Renal cortical epithelial cell (primary cell): ENCODE results near the gene IFNG. TPM values are rescaled to one million over a fixed set of nuclear protein-coding genes. Genes with fewer than 3 reads are reported as not detected.
"Not testable (repeated sequence)": the region's sequence is repeated elsewhere in the genome, so short reads cannot be mapped to it uniquely, and the experiment has no call there.

Experiments
- DNase-seq: peaks from one replicate; pipeline ENCODE4 v3.0.0-alpha.2; 2011; ENCODE audit warnings: low read depth
- total RNA-seq: library from RNA; depleted of rRNA; stranded (reverse); fragments of >200 nt; gene quantifications from 2 replicates; pipeline ENCODE4 v1.2.3, GENCODE V29; 2014

IFNG gene
- total RNA-seq: not detected in 2 replicates

DNA sequence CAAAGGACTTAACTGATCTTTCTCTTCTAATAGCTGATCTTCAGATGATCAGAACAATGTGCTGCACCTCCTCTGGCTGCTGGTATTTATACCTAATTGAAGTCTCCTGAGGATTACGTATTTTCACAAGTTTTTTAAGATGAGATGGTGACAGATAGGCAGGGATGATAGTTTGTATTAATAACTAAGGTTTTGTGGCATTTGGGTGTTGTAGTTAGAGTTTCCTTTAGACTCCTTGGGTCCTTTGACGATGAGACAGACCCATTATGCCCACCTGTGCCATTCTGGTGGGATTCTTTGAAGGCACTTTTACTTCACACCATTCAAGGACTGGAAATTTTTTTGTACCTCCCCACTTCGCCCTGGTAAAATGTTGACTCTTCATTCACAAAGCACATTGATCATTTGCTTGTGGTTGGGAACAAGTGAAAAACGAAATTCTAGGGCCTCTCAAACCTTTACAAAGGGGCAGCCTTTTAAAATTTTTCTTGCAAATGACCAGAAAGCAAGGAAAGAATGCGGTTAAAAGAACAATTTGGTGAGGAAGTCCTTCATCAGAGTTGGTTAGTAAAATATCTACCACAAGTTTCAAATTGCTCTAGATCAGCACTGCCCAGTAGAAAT lies at the start of gene IFNG:
Gene IFNG (minus strand): TSS at position 60 of the 624 bp plus-strand sequence. CDS start 125 bp downstream, outside the sequence.
- no peak for DNase-seq

DNA sequence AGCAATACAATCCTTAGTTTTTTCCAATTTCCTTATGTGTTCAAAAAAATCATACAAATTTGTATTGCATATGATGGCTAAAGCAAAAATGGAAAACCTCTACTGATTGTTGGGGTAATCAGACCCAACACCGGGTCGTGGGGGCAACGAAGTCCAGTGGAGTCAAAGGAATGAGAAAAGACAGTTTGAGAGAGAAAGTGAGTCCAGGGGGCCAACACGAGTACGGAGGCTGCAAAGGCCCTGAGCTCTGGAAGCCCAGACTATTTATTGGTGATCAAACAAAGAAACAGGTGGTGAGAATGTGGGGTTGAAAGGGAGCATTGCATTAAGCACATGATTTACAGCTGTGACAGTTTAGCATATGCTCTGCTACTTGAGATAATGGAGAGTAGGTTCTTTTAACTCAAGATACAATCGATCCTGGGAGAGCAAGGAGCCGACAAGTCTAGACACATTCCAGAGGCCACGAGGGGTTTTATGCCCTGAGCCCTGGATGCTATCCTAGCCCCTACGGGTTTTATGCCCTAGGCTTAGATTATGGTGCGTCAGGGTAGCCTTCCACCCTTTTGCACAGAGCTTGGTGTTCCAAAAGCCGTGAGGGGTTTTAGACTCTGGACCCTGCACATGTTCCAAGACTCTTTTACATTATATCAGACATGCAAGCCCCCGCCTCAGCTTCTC lies 49.6 kb upstream of the IFNG start:
- not testable (repeated sequence) for DNase-seq

DNA sequence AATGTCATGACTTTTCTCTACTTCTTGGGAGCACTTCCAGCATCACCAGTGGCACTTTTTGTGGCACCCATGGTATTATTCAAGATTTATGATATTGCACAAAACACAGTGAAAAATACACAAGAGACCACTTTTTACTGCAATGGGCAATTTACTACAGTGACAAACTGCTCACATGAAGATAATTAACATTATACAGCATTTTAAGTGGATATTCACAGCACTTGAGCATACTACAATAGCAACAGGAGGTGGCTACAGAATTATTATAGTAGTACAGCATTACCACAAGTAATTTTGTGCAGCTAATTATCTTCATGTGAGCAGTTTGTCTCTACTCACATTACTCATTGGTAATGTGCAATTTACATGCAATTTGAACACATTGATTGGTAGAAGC lies 47.7 kb upstream of the IFNG start:
- DNase-seq: no peak

DNA sequence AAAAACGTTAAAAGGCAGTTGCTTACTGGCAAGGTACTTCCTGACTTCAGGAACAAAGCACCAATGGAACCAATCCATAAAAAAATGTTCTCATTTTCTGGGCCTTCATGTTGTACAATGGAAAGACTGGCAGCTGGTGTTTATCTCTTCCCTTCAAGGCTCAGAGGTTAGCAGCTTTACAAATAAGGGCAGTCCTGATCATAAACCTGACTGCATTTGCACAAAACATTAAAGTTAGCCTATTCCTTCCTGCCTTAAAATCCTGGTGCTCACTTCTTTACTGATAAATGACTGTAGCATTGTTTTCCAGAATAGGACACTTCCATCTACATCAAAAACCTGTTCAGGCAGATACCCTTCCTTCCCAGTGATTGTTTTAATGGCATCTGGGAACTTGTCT lies 46.9 kb upstream of the IFNG start:
- DNase-seq: no peak

DNA sequence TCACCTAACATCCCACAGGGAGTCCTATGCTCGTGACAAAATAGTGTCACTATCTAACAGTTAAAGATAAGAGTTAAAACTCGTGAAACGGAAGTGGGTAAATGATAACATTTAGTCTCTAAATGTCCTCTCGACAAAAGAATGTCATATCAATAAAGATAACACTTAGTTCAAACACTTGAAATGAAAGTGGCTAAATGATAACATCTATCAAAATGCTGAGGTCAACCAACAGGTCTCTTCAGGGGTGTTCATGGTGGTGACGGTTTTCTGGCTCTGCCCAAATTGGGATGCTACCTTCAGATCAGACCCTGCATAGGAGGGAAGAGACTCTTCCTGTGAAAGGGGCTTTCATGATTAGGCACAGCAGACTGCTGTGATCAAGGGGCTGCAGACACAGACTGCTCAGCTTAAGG lies 43.9 kb upstream of the IFNG start:
- no peak for DNase-seq

DNA sequence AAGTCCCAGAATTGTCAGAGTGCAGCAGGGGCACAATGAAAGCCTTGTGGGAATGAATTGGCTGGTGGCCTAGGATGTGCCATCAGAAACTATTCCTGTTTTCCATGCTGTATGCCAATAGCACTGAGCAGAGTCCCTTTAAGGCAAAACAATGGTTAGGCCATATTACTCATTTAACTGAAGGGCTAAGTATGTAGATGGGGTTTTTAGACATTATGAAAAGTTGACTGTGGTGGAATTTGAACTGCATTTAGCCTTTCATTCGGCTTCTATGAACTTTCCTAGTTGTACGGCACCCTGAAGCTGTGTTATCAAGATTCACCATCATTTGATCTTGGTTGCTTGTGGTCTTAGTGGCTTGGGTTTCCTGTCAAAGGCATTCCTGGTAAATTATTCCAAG lies 41.3 kb upstream of the IFNG start:
- no peak for DNase-seq

DNA sequence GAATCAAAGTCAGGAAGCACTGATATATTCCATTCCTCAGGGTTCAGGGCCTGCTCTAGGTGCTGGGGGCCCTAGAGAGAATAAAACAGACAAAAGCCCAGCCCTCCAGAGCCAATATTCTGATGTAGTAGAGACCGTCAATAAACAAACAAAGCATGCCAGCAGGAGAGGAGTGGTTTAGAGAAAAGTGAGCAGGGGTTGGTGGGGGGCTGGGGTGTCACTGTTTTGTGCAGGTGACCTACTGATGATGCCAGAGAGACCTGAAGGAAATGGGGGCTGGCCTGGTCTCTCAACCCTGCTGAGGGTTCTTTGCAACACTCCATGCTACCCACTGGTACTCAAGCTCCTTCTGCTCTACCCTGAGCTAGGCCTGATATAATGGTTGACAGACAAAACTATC lies 39.6 kb upstream of the IFNG start:
- no peak for DNase-seq

DNA sequence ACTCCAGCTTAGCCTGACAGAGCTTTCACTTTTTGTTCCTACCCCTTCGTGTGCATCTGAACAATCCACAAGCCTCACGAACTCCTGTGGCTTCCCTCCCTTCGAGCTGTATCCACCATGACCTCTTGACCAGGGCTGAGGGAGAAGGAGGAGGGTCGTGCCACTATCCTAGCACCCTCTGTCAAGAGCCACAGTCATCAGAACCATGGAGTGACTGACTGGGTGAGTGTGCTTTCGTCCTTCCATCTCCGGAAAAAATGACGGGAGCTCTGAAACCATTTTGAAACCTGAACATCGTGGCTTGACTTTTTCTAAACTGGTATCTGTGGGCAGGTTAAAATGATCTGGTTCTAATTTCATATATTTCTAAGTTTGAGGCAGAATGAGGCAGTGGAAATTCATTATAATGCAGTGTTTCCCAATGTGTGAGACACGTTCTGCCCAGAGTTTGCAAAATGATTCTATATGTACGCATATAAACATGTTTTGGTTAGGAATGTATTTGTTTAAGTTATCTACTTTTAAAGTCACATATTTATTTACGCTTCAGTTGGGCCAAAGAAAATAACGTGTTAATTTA lies 39.1 kb upstream of the IFNG start:
- DNase-seq: no peak

DNA sequence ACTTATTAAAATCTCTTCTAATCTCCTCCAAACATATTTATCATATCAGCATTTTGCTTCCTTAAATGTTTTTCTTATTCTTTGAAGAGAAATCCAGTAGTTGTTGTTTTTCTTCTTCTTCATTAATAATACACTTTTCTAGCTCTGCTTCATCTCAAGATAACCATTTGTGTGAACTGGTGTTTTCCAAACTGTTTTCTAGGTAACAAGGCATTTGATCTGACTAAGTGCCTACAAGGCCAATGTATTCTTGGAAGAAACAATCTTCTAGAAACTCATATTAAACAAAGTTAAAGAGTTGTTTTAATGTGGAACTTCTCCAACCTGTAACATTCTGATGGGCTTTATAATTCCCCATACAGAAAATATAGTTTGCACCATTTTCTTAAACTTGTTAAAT lies 30.8 kb upstream of the IFNG start:
- peak; percentile 1 for DNase-seq

DNA sequence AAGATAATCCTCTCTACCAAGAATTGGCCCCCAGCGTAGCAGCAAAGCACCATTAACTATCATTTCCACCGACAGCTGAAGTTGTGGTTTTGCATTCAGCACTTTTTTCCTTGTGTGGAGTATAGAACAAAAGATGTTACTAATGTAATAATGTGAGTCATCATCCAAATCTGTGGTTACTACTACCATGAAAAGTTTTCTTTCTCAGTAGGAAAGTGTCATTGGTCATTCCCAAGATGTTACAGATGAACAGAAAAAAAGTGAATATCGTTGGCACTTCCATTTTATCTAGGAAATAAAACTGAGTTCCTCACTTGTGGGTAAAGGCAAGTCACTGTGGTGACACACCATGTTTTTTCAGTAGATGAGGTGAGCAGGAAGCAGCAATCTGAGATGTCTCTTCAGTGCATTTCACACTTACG lies 30.3 kb upstream of the IFNG start:
- DNase-seq: peak; percentile 84

DNA sequence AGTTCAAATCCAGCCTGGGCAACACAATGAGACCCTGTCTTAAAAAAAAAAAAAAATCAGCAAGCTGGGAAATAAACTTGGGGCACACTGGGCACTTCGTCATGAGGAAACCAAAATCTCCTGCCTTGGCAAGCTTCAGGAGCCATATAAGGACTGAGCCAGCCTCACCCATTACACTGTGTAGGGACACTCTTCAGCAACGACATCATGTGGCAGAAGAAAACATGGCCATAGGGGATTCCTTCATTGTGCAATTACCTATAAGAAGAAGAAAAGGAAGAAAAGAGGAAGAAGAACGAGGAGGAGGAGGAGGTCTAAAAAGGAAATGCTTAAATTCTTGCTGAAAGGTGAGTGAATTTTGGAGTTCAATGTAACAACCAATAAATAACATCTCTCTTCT lies 26.1 kb upstream of the IFNG start:
- DNase-seq: no peak

DNA sequence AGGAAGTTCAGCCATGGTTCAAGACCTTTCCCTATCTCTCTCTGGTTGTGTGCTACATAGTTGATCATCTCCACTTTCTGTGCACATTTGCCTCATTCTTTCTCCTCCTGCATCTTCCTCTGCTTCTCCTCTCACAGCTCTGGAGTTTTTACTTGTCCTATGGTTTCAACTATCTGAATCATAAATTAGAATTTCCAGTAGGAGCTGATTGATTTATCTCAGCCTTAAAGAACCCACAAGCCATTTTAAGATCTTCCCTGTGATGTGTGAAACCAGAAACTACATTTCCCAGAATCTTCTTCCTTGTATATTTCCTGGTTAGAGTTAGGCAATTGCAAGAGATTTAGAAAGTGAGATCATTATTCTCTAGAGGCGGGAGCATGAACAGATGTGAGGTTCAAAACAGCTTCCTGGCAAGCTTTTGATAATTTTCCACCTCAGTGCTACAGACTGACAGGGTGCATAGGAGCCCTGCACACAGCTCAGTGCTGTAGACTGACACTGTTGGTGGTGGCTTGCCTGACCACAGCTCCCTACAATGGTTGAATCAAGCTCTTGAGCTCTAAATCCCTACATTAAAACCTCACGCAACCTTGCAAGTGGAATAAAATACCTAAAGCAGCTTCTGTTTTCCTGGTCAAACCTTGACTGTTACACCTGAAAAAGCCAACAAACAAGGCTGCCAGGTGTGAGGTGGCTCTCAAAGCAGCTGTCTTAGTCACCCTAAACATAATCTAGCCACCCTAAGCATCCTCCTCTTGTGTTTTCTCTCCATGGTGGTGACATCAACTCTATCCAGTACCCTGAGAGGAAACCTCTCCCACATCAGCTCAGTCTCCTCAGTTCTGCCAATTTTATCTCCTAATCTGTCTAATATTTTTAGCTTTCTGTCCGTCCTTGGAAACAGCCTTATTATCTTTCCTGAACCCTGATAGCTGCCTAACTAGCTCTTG lies 21.5 kb upstream of the IFNG start:
- DNase-seq: peak; percentile 57

DNA sequence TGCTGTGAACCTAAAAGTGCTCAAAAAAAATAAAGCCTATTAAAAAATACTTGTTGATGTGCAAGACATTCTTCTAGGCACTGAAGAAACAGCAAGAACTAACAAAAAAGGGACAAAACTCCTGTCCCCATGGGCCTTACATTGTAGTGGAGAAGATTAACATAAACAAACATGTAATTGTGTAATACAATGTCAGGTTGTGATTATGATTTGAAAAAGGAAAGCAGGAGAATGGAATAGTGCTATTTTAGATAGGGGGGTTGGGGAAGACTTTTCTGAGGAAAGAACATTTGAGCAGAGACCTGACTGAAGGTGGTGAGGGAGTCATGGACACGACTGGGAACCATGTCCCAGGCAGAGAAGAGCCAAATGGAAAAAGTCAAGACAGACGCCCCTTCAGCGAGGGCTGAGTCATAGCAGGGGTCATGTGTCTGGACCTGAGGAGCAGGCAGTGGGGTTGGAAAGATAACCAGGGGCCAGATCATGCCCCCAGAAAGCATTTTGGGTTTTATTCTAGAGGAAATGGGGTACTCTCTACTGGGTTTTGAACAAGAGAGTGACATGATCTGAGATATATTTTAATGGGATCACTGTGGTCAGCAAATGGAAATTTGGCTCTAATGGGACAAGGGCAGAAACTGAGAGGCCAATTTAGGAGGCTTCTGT lies 19.4 kb upstream of the IFNG start:
- DNase-seq: no peak

DNA sequence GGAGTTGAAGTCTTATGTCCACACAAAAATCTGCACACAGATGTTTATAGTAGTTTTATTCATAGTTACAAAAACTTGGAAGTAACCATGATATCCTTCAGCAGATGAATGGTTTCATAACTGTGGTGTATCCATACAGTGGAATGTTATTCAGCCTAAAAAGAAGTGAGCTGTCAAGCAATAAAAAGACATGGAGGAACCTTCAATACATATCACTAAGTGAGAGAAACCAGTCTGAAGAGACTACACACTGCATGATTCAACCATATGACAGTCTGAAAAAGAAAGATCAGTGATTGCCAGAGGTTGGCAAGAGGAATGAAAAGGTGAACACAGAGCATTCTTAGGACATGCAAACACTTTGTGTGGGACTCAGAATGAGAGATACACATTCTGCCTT lies 18.6 kb upstream of the IFNG start:
- no peak for DNase-seq

DNA sequence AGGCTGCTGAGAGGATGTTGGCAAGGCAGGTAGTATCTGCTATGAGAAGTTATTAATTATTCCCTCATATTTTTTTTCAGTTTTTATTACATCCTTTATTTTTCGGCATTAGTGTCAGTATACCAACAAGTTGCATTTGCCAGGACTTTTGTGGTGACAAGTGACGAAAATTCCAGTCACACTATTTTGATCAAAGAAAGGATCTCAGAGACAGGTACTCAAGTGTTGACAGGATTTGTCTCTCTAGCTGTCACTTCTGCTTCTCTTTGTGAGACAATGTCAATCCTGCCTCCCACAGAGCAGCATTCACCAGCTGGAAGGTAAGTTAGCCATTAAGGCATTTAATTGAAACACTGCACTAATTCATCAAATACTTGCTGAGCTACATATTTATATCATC lies 18.0 kb upstream of the IFNG start:
- no peak for DNase-seq

DNA sequence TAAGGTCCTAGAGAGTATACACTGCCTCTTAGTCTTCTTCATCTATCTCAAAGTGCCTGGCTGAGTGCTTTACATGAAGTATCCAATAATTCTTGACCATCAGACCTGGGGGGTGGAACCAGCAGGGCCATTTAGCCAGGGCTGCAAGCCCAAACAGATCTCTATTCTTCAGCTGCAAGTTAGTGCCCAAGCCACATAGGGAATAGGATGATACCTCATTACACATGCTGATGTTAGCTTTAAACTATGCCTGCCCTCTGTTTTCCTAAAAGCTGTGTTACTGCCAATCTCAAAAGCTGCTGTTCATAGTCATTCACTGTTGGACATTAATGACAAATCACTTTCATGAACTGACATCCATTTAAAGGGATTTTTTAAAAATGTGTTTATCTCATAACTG lies 16.7 kb upstream of the IFNG start:
- no peak for DNase-seq

DNA sequence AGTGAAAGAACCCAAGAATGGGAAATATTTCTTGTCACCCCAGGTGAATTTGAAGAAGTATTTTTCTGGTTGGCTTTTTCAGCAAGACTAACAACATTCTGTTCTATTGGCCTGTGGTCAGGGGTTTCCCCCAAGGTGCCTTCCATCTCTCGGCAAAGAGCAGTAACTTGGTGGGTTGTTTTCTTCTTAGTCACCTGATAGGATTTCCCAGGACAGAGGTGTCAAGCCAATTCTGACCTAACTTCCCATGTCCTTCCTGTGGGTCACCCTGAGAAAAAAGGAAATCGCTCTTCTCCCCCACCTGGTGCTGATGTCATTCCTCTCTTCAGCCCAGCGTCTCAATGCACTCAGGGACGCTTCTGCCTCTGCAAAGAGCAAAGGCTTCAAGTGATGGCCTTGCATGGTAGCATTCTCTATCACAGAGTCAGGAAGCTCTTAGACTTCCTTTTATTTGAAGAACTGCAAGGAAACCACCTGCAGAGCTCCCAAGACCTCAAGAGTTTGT lies 16.1 kb upstream of the IFNG start:
- peak; percentile 21 for DNase-seq

DNA sequence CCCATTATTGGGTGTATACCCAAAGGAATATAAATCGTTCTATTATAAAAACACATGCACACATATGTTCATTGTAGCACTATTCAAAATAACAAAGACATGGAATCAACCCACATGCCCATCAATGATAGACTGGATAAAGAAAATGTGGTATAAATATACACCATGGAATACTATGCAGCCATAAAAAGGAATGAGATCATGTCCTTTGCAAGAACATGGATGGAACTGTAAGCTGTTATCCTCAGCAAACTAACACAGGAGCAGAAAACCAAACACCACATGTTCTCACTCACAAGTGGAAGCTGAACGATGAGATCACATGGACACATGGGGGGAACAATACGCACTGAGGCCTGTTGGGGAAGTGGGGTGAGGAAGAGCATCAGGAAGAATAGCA lies 15.2 kb upstream of the IFNG start:
- DNase-seq: not testable (repeated sequence)

DNA sequence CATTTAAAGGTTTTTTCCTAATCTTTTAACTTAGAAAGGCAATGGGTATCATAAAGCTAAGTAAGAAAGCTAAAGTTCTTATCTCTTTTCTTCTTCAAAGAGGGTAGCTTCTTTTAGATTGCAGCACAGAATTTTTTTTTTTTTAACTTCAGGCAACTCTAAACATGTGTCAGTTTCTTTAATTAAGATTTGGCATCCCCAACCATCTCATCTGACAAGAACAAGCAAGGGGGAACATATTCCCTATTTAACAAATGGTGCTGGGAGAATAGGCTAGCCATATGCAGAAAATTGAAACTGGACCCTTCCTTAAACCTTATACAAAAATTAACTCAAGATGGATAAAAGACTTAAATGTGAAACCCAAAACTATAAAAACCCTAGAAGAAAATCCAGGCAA lies 14.3 kb upstream of the IFNG start:
- no peak for DNase-seq

DNA sequence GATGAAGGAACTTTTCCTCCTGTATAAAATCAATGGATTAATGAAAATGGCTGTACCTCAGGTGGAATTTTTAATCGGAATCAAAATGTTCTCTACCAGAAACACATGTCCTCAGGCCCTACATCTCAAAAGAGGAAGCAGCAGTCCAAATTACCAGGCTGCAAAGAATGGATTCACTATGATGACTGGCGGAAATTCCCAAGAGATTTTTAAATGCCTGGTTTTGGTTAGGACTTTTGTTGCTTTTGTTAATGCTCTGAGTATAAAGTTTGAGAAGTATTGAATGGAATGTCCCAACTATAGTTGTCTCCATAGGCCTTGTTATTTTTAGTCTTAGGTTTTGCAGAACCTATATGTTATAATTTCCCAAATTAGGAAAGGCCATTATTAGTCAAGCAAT lies 11.2 kb upstream of the IFNG start:
- no peak for DNase-seq

DNA sequence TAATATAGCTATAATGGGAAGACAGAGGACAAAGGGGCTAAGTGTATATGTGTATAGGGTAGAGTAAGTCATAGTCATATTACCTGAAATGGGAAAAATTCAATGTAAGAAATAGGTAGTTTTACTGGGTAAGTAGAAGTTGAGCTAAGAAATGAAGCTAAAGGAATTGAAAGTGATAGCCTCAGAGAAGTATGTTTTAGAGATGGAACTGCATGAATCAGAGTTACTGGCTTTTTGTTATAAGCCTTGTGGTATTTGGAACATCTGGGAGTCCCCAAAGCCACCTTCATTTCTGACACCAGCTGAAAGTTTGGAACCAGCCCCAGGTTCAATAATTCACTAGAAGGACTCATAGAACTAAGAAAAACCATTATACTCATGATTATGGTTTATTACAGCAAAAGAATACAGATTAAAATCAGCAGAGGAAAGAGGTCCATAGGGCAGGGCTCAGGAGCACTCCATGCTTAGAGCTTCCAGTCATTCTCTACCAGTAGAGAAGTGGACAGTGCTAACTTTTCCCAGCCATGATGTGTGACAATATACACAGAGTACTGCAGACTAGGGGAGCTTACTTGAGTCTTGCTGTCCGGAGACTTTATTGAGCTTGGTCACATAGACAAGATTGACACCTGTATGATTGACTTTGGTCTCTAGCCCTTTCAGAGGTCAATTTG lies 9.8 kb upstream of the IFNG start:
- DNase-seq: no peak
